HepG2 (cell line): ENCODE results near the gene ACTN1. TPM values are rescaled to one million over a fixed set of nuclear protein-coding genes. Genes with fewer than 3 reads are reported as not detected.
A peak's percentile ranks its signal among the peaks of the same experiment; 100 is the strongest.

ENCODE experiments used
- ATF2 ChIP-seq: sonication (generic); formaldehyde crosslinking; IDR thresholded peaks from 2 replicates; pipeline ENCODE4 v1.4.0; 2020; ENCODE audit warnings: missing genetic modification reagents
- CREB1 ChIP-seq, 2 experiments: fragments of 450-650 bp in 1 of 2; IDR thresholded peaks; 2 replicates each; pipeline ENCODE4 v1.6.1; 2016 to 2017; ENCODE audit warnings: control low read depth in 1 of 2, mild to moderate bottlenecking in 1 of 2, missing compliant biosample characterization in 1 of 2, missing genetic modification characterization in 1 of 2
- EED ChIP-seq: sonication (generic); formaldehyde crosslinking; IDR thresholded peaks from 2 replicates; pipeline ENCODE4 v1.5.0; 2020; ENCODE audit warnings: mild to moderate bottlenecking, missing genetic modification reagents
- FOXM1 ChIP-seq: sonication (generic); formaldehyde crosslinking; IDR thresholded peaks from 2 replicates; pipeline ENCODE4 v1.5.0; 2020; ENCODE audit warnings: missing genetic modification reagents
- GABPB1 ChIP-seq: IDR thresholded peaks from 2 replicates; pipeline ENCODE4 v1.6.1; 2016; ENCODE audit warnings: mild to moderate bottlenecking, missing genetic modification reagents, moderate library complexity, missing compliant biosample characterization
- GATAD2A ChIP-seq: IDR thresholded peaks from 2 replicates; pipeline ENCODE4 v1.6.1; 2016
- HDAC6 ChIP-seq: fragments of 200-600 bp; sonication (generic); IDR thresholded peaks from 2 replicates; pipeline ENCODE4 v1.7.0; 2017; ENCODE audit warnings: mild to moderate bottlenecking, antibody characterized with exemption, low read length, low read depth
- HINFP ChIP-seq: sonication (generic); formaldehyde crosslinking; IDR thresholded peaks from 2 replicates; pipeline ENCODE4 v1.4.0; 2020; ENCODE audit warnings: low read depth, mild to moderate bottlenecking, missing genetic modification reagents
- HNF4A ChIP-seq: sonication (generic); formaldehyde crosslinking; IDR thresholded peaks from 2 replicates; pipeline ENCODE4 v1.4.0; 2020; ENCODE audit warnings: missing genetic modification reagents
- MED1 ChIP-seq: sonication (generic); formaldehyde crosslinking; IDR thresholded peaks from 2 replicates; pipeline ENCODE4 v1.4.0; 2020; ENCODE audit warnings: missing genetic modification reagents
- PCBP2 ChIP-seq: fragments of 200-400 bp; formaldehyde crosslinking; optimal IDR thresholded peaks from 2 replicates; pipeline ENCODE3; 2018; ENCODE audit warnings: low read length, low read depth; ENCODE audit not compliant: poor library complexity, severe bottlenecking
- PHF21A ChIP-seq: sonication (generic); formaldehyde crosslinking; IDR thresholded peaks from 2 replicates; pipeline ENCODE4 v1.5.0; 2020; ENCODE audit warnings: mild to moderate bottlenecking, missing genetic modification reagents
- REST ChIP-seq, 2 experiments: IDR thresholded peaks; 2 replicates each; pipeline ENCODE4 v1.6.1; 2011 to 2012; ENCODE audit warnings: low read length in 2 of 2, borderline replicate concordance in 1 of 2, low read depth in 1 of 2, mild to moderate bottlenecking in 1 of 2, moderate library complexity in 1 of 2
- RFX3 ChIP-seq: IDR thresholded peaks from 2 replicates; pipeline ENCODE4 v1.6.1; 2016; ENCODE audit warnings: missing biosample characterization, missing genetic modification reagents
- STAT5B ChIP-seq: sonication (generic); formaldehyde crosslinking; IDR thresholded peaks from 2 replicates; pipeline ENCODE4 v1.4.0; 2020; ENCODE audit warnings: missing genetic modification reagents
- TEAD3 ChIP-seq: optimal IDR thresholded peaks from 2 replicates; pipeline ENCODE3; 2016; ENCODE audit warnings: borderline replicate concordance
- TRIM22 ChIP-seq: fragments of 450-650 bp; IDR thresholded peaks from 2 replicates; pipeline ENCODE4 v1.6.1; 2017
- ZMYM4 ChIP-seq: sonication (generic); formaldehyde crosslinking; IDR thresholded peaks from 2 replicates; pipeline ENCODE4 v1.8.1; 2023; ENCODE audit warnings: mild to moderate bottlenecking, missing genetic modification reagents
- ZNF652 ChIP-seq: IDR thresholded peaks from 2 replicates; pipeline ENCODE4 v1.6.1; 2016; ENCODE audit warnings: low read depth, borderline replicate concordance
- ZNF891 ChIP-seq: sonication (generic); formaldehyde crosslinking; IDR thresholded peaks from 2 replicates; pipeline ENCODE4 v1.5.0; 2020; ENCODE audit warnings: mild to moderate bottlenecking, missing genetic modification reagents
- polyA plus RNA-seq, 8 experiments: library from polyadenylated mRNA; depleted of rRNA in 3 of 8; stranded (reverse) in 7 of 8; unstranded in 1 of 8; fragments of >200 nt; fragmentation: Illumina TruSeq in 4 of 8; extraction: Trizol in 4 of 8; gene quantifications; 2 replicates each; pipeline versions ENCODE4 v1.2.1 to v1.2.3, GENCODE V29; 2011 to 2016; ENCODE audit warnings: low read depth in 4 of 8, missing spikeins in 1 of 8, mixed read lengths in 1 of 8; ENCODE audit not compliant: insufficient read depth in 1 of 8
- total RNA-seq, 5 experiments: library from RNA; depleted of rRNA; stranded (reverse); fragments of >200 nt; fragmentation: Illumina TruSeq; extraction: Trizol; gene quantifications; 2 replicates each; pipeline ENCODE4 v1.2.3, GENCODE V29; 2016; ENCODE audit warnings: low read depth in 1 of 5

ACTN1 gene
- total and polyA plus RNA-seq, 2 of the 13 experiments (the other 11 are each of a cell fraction or from before 2014, with no cell fraction given): 58.6 to 162 TPM

- TF ChIP-seq HINFP (CRISPR knock-in tag) (no peak), STAT5B (CRISPR knock-in tag) (no peak), GATAD2A (CRISPR knock-in tag) (peak; percentile 65), HDAC6 (no peak), PCBP2 (no peak), ZNF891 (no peak), ZMYM4 (CRISPR knock-in tag) (no peak), FOXM1 (CRISPR knock-in tag) (no peak), PHF21A (peak; percentile 31; the same call in 1 of the 2 replicates), ZNF652 (CRISPR knock-in tag) (no peak), REST (IDR thresholded peaks at IDR 0.05; ENCODE audit: borderline replicate concordance in 1 of 2, low read depth in 1 of 2, low read length in 2 of 2) (no peak), HNF4A (CRISPR knock-in tag) (peak; percentile 88), CREB1 (IDR thresholded peaks at IDR 0.05) (no peak), CREB1 (CRISPR knock-in tag; IDR thresholded peaks at IDR 0.05) (no peak), TEAD3 (CRISPR knock-in tag) (peak; percentile 22), RFX3 (CRISPR knock-in tag) (no peak), EED (no peak), TRIM22 (no peak), GABPB1 (CRISPR knock-in tag) (no peak), MED1 (CRISPR knock-in tag) (peak; percentile 34; the same call in 1 of the 2 replicates), ATF2 (0 out of 2 replicates have a peak, but pooled peaks have one; percentile 20)
Observed at GRCh38 chr14:68945585-68946488, 33.3 kb downstream of the ACTN1 start (continued).
